WTC11 (cell line): ENCODE measurements around the gene PHAF1.

Source experiments
- CREB1 ChIP-seq: sonication (generic); formaldehyde crosslinking; IDR thresholded peaks from 2 replicates; pipeline ENCODE4 v1.8.0; 2023; ENCODE audit warnings: mild to moderate bottlenecking, missing genetic modification reagents
- CTCF ChIP-seq: fragments of 200-600 bp; IDR thresholded peaks from 2 replicates; pipeline ENCODE4 v1.8.0; 2022; ENCODE audit warnings: antibody characterized with exemption
- ETV6 ChIP-seq: sonication (generic); formaldehyde crosslinking; IDR thresholded peaks from 2 replicates; pipeline ENCODE4 v1.8.1; 2022; ENCODE audit warnings: mild to moderate bottlenecking, missing genetic modification reagents
- HMGXB4 ChIP-seq: sonication (generic); formaldehyde crosslinking; IDR thresholded peaks from 2 replicates; pipeline ENCODE4 v1.8.1; 2023; ENCODE audit warnings: mild to moderate bottlenecking, moderate library complexity, missing genetic modification reagents
- TF ChIP-seq, protein P1 (sequence below): sonication (generic); formaldehyde crosslinking; IDR thresholded peaks from 2 replicates; pipeline ENCODE4 v1.8.1; 2022; ENCODE audit warnings: low read depth, mild to moderate bottlenecking, moderate library complexity, missing genetic modification reagents, borderline replicate concordance

DNA sequence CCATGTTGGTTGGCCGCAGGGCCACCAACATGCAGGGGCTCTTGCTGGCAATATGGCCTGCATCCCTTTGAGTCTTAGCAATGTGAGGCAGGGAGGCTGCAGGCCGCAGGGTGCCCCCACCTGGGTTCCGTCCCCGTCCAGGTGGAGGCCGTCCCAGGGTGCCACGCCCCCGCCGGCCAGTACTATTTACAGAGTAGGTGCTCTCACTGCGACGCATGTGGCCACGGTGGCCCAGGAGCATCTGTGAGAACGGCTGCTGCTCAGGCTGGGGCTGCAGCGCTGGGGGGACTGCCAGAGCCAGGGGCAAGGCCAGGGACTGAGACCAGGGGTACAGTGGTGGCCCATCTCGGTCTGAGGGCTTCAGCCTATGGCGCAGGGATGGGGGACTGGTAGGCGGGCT, 70.4 kb downstream of the PHAF1 start:
- TF ChIP-seq, protein P1, sequence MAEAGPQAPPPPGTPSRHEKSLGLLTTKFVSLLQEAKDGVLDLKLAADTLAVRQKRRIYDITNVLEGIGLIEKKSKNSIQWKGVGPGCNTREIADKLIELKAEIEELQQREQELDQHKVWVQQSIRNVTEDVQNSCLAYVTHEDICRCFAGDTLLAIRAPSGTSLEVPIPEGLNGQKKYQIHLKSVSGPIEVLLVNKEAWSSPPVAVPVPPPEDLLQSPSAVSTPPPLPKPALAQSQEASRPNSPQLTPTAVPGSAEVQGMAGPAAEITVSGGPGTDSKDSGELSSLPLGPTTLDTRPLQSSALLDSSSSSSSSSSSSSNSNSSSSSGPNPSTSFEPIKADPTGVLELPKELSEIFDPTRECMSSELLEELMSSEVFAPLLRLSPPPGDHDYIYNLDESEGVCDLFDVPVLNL (CRISPR knock-in tag): no peak
- TF ChIP-seq CTCF (no peak), HMGXB4 (CRISPR knock-in tag) (no peak), CREB1 (no peak), ETV6 (CRISPR knock-in tag) (no peak)
